SIG-M5 (cell line): ENCODE data around the gene CMC2.

ENCODE experiments used
- DNase-seq: peaks from one replicate; lab custom pipeline; 2025; lab: John Stamatoyannopoulos, UW

Gene CMC2

GRCh38 chr16:80972611-80973010, 34.1 kb downstream of the CMC2 start:
- no peak for DNase-seq

GRCh38 chr16:80971819-80972218, 34.9 kb downstream of the CMC2 start:
- DNase-seq = no peak

- no peak for DNase-seq
These were observed 37.6 kb downstream of the CMC2 start for GRCh38 chr16:80969114-80969484.

- no peak for DNase-seq
These were observed 38.1 kb downstream of the CMC2 start for GRCh38 chr16:80968386-80969113.

GRCh38 chr16:80966617-80967016, 40.1 kb downstream of the CMC2 start:
- no peak for DNase-seq

- no peak for DNase-seq
These were observed 42.3 kb downstream of the CMC2 start for GRCh38 chr16:80964351-80964750.

- DNase-seq = no peak
These were observed 43.8 kb downstream of the CMC2 start for GRCh38 chr16:80962879-80963278.

GRCh38 chr16:80958284-80958683, 48.4 kb downstream of the CMC2 start:
- DNase-seq = no peak

GRCh38 chr16:80954985-80955384, 51.7 kb downstream of the CMC2 start:
- no peak for DNase-seq

GRCh38 chr16:80948886-80949493, 57.7 kb downstream of the CMC2 start:
- DNase-seq = no peak

- DNase-seq = no peak
These were observed 58.7 kb downstream of the CMC2 start for GRCh38 chr16:80947708-80948625.

GRCh38 chr16:80947239-80947638, 59.4 kb downstream of the CMC2 start:
- DNase-seq = no peak

GRCh38 chr16:80946481-80946880, 60.2 kb downstream of the CMC2 start:
- DNase-seq = no peak

- DNase-seq = no peak
These were observed 66.4 kb downstream of the CMC2 start for GRCh38 chr16:80940069-80940856.

GRCh38 chr16:80938879-80939260, 67.8 kb downstream of the CMC2 start:
- DNase-seq = no peak

GRCh38 chr16:80938004-80938878, 68.4 kb downstream of the CMC2 start:
- no peak for DNase-seq

- no peak for DNase-seq
These were observed 70.3 kb downstream of the CMC2 start for GRCh38 chr16:80936410-80936809.

GRCh38 chr16:80935691-80936090, 71.0 kb downstream of the CMC2 start:
- DNase-seq = no peak

- no peak for DNase-seq
These were observed 74.0 kb downstream of the CMC2 start for GRCh38 chr16:80932708-80933095.

GRCh38 chr16:80931801-80932707, 74.6 kb downstream of the CMC2 start:
- DNase-seq = no peak
